C4-2B (cell line): Measurements from ENCODE around the gene SYCN.
"Not testable (repeated sequence)": the region's sequence is repeated elsewhere in the genome, so short reads cannot be mapped to it uniquely, and the experiment has no call there.

Source experiments
- H3K27ac ChIP-seq: fragments of 450-650 bp; 2 replicates; pipeline ENCODE4 v1.5.1; 2017
- ZFX ChIP-seq: fragments of 450-650 bp; IDR thresholded peaks from 2 replicates; pipeline ENCODE4 v1.6.1; 2017
- TF ChIP-seq, protein P1 (sequence below): fragments of 450-650 bp; conservative IDR thresholded peaks from 2 replicates; pipeline ENCODE4 v1.5.1; 2017; ENCODE audit warnings: mild to moderate bottlenecking

Gene SYCN

GRCh38 chr19:39236527-39236926 is 32.5 kb upstream of the SYCN start:
- TF ChIP-seq, protein P1, sequence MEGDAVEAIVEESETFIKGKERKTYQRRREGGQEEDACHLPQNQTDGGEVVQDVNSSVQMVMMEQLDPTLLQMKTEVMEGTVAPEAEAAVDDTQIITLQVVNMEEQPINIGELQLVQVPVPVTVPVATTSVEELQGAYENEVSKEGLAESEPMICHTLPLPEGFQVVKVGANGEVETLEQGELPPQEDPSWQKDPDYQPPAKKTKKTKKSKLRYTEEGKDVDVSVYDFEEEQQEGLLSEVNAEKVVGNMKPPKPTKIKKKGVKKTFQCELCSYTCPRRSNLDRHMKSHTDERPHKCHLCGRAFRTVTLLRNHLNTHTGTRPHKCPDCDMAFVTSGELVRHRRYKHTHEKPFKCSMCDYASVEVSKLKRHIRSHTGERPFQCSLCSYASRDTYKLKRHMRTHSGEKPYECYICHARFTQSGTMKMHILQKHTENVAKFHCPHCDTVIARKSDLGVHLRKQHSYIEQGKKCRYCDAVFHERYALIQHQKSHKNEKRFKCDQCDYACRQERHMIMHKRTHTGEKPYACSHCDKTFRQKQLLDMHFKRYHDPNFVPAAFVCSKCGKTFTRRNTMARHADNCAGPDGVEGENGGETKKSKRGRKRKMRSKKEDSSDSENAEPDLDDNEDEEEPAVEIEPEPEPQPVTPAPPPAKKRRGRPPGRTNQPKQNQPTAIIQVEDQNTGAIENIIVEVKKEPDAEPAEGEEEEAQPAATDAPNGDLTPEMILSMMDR: no peak
- TF ChIP-seq ZFX: no peak
- H3K27ac ChIP-seq: no peak overlapping the region

DNA sequence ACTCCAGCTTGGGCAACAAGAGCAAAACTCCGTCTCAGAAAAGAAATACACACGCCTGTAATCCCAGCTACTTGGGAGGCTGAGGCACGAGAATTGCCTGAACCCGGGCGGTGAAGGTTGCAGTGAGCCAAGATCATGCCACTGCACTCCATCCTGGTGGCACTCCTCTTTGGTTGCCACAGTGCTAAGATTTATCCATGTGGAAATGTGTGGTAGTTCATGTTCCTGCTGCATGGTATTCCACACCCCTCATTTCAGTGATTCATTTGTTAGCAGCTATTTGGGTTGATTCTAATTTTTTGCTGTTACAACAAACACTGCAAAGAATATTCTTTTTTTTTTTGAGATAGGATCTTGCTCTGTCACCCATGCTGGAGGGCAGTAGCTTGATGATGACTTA is 28.6 kb upstream of the SYCN start:
- no peak overlapping the region for H3K27ac ChIP-seq
- no peak for TF ChIP-seq ZFX
- TF ChIP-seq, protein P1: no peak

DNA sequence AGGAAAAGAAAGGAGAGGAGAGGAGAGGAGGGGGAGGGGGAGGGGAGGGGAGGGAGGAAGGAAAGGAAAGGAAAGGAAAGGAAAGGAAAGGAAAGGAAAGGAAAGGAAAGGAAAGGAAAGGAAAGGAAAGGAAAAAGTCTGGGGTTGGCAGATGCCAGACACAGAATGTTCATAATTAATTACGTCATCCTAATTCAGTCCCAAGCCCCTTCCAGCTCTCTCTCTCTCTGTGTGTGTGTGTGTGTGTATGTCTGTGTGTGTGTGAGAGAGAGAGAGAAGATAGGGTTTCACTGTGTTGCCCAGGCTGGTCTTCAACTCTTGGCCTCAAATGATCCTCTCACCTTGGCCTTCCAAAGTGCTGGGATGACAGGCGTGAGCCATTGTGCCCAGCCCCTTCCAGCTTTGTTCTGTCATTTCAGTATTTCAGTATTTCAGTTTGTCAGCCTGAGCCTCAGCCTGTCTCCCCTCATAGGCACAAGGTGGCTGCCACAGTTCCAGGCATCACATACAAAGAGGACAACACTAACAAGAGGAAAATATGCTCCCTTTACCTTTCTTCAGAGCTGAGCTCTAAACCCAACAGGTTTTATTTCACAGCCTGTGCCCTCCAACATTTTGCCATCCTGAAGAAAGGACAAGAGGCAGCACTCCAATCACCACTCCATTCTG is 26.2 kb upstream of the SYCN start:
- no peak overlapping the region for H3K27ac ChIP-seq
- no peak for TF ChIP-seq ZFX
- TF ChIP-seq, protein P1: no peak

DNA sequence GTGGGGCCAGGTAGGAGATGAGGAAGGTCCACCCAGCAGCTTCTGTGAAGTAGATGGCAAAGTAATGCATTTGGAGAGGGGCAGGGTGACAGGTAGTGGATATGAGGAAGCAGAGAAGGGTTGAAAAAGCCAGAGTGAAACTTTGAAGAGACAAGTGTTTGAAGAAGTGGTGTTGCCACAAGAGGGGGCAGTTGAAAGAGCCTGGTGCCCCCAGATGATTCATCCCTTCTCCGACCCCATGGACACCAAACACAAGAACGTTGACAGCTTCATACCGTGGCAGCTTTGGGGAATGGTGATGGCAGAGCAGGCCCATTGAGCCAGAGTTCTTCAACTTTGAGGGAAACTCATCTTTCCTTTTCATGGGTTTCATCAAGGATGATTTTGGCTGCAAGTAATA is 20.8 kb upstream of the SYCN start:
- H3K27ac ChIP-seq: no peak overlapping the region
- no peak for TF ChIP-seq ZFX
- TF ChIP-seq, protein P1: no peak

GRCh38 chr19:39223703-39224279 is 19.7 kb upstream of the SYCN start:
- H3K27ac ChIP-seq: no peak overlapping the region
- TF ChIP-seq ZFX: no peak
- TF ChIP-seq, protein P1: no peak

DNA sequence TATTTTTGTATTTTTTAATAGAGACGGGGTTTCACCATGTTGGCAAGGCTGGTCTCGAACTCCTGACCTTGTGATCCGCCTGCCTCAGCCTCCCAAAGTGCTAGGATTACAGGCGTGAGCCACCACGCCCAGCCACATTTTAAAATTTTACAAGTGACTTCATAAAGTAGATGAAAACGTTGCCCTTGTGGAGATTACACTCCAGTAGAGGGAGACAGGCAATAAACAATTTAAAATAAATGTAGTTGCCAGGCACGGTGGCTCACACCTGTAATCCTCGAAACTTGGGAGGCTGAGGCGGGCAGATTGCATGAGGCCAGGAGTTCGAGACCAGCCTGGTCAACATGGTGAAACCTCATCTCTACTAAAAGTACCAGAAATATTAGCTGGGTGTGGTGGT is 15.0 kb upstream of the SYCN start:
- H3K27ac ChIP-seq: not testable (repeated sequence)

DNA sequence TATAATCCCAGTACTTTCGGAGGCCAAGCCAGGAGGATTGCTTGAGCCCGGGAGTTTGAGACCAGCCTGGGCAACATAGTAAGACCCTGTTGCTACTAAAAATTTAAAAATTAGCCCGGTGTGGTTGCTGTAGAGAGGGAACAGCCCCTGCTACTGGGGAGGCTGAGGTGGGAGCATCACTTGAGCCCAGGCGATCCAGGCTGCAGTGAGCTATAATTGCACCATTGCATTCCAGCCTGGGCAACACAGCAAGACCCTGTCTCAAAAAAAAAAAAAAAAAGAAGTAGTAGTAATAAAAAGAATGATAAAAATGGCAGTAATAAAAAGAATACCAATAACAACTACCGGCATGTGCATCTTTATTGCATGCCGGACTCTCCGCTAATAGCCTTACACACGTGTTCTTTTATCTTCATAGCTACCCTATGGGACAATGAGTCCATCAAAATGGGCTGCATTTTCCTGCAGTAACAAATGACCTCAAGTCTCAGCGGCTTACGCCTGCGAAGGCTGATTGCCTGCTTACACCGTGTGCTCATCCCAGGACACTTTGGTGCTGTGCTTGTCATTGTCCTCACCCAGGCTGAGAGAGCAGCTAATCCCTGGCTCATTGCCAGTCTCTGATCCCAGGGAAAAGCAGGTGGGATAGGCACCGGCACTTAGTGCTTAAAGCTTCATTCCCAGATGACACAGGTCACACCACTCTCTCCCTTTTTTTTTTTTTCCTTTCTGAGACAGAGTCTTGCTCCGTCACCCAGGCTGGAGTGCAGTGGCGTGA is 14.4 kb upstream of the SYCN start:
- no peak overlapping the region for H3K27ac ChIP-seq
- TF ChIP-seq, protein P1: no peak
- TF ChIP-seq ZFX: no peak

DNA sequence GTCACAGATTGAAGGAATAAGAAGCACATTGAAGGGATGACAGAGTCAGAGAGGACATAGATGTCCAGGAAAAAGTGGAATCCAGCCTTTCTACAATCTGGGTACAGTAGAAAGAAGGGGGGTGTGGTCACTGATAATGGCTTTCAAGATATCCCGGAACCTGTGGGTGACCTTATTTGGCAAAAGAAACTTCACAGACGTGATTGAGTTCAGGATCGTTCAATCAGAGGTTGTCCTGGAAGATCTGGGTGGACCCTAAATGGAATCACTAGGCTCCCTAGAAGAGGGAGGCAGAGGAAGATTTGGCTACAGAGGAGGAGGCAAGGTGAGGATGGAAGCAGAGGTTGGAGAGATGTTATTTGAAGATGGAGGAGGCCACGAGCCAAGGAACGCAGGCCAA is 13.0 kb upstream of the SYCN start:
- no peak overlapping the region for H3K27ac ChIP-seq
- TF ChIP-seq ZFX: no peak
- TF ChIP-seq, protein P1: no peak

DNA sequence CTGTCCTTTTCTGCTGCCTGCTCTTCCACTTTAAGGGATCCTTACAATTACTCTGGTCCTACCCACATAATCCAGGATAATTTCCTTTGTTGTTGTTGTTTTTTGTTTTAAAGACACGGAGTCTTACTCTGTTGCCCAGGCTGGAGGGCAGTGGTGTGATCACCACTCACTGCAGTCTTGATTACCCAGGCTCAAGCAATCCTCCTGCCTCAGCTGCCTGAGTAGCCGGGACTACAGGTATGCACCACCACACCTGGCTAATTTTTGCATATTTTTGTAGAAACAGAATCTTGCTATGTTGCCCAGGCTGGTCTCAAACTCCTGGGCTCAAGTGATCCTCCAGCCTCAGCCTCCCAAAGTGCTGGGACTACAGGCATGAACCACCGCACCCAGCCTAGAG is 11.3 kb upstream of the SYCN start:
- H3K27ac ChIP-seq: not testable (repeated sequence)
